ENCODE results near the gene FAM3B.

The FAM3B gene

GRCh38 chr21:41393876-41394465 is 77.4 kb downstream of the FAM3B start:
- DNase-seq (ENCODE audit: low read depth, low spot score), result no peak

GRCh38 chr21:41396558-41397075 is 80.0 kb downstream of the FAM3B start:
- no peak for DNase-seq (ENCODE audit: low read depth, low spot score)

- DNase-seq (ENCODE audit: low read depth, low spot score), result no peak
These were observed 80.9 kb downstream of the FAM3B start for GRCh38 chr21:41397471-41397891.

- DNase-seq (ENCODE audit: low read depth, low spot score), result no peak
These were observed 81.7 kb downstream of the FAM3B start for GRCh38 chr21:41398251-41398650.

GRCh38 chr21:41398831-41399230 is 82.2 kb downstream of the FAM3B start:
- no peak for DNase-seq (ENCODE audit: low read depth, low spot score)

- no peak for DNase-seq (ENCODE audit: low read depth, low spot score)
These were observed 82.7 kb downstream of the FAM3B start for GRCh38 chr21:41399246-41399800.

GRCh38 chr21:41402231-41402630 is 85.6 kb downstream of the FAM3B start:
- no peak for DNase-seq (ENCODE audit: low read depth, low spot score)

- DNase-seq (ENCODE audit: low read depth, low spot score), result no peak
These were observed 86.2 kb downstream of the FAM3B start for GRCh38 chr21:41402796-41403195.

- DNase-seq (ENCODE audit: low read depth, low spot score), result no peak
These were observed 86.7 kb downstream of the FAM3B start for GRCh38 chr21:41403331-41403730.

- DNase-seq (ENCODE audit: low read depth, low spot score), result no peak
These were observed 87.4 kb downstream of the FAM3B start for GRCh38 chr21:41403966-41404365.

GRCh38 chr21:41405321-41405720 is 88.7 kb downstream of the FAM3B start:
- DNase-seq (ENCODE audit: low read depth, low spot score), result no peak

- DNase-seq (ENCODE audit: low read depth, low spot score), result no peak
These were observed 89.7 kb downstream of the FAM3B start for GRCh38 chr21:41406340-41406739.
